Measurements from ENCODE around the gene TMX4. TPM values are rescaled to one million over a fixed set of nuclear protein-coding genes. Genes with fewer than 3 reads are reported as not detected.
"Not testable (repeated sequence)": the region's sequence is repeated elsewhere in the genome, so short reads cannot be mapped to it uniquely, and the experiment has no call there.

Gene TMX4
- total RNA-seq, 1 donor from 2014 or later, result 91.1 TPM

- intact Hi-C loops (cut with DNase I), result no loop called here
- no peak for DNase-seq (ENCODE audit: low spot score)
Observed at GRCh38 chr20:7977709-7978108, 41.9 kb downstream of the TMX4 start.

GRCh38 chr20:7975851-7976414 lies 43.6 kb downstream of the TMX4 start:
- no peak for DNase-seq (ENCODE audit: low spot score)
- intact Hi-C loops (cut with DNase I), result no loop called here

GRCh38 chr20:7974785-7975435 lies 44.7 kb downstream of the TMX4 start:
- intact Hi-C loops (cut with DNase I), result no loop called here
- DNase-seq (ENCODE audit: low spot score), result no peak

- intact Hi-C loops (cut with DNase I), result no loop called here
- DNase-seq (ENCODE audit: low spot score), result no peak
Observed at GRCh38 chr20:7971536-7972280, 47.9 kb downstream of the TMX4 start.

GRCh38 chr20:7967199-7967844 lies 52.2 kb downstream of the TMX4 start:
- intact Hi-C loops (cut with DNase I), result no loop called here
- no peak for DNase-seq (ENCODE audit: low spot score)

DNA sequence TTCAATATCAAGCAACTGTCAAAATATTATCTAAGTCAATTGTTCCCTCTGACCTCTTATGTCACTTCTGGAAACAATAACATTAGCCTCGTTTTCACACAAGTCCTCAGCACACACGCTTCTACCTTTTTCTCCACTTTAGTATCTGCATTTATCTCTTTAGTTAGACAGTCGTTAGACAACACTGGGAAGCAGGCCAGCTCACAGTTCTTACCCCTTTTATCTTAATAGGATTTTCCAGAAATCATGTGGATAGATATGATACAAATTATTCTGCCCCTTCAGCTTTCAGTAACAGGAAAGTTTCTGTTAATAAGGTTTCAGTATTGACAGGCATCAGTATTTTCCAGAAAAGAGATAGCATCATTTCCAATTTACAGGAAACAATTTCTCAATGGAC lies 53.4 kb downstream of the TMX4 start:
- intact Hi-C loops (cut with DNase I), result no loop called here
- DNase-seq (ENCODE audit: low spot score), result no peak

- intact Hi-C loops (cut with DNase I), result no loop called here
- DNase-seq (ENCODE audit: low spot score), result no peak
Observed at GRCh38 chr20:7959484-7959883, 60.1 kb downstream of the TMX4 start.

DNA sequence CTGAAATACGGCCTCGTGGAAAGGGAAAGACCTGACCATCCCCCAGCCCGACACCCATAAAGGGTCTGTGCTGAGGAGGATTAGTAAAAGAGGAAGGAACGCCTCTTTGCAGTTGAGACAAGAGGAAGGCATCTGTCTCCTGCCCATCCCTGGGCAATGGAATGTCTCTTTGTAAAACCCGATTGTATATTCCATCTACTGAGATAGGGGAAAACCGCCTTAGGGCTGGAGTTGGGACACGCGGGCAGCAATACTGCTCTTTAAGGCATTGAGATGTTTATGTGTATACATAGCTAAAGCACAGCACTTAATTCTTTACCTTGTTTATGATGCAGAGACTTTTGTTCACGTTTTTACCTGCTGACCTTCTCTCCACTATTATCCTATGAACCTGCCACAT lies 63.0 kb downstream of the TMX4 start:
- intact Hi-C loops (cut with DNase I), result not testable (repeated sequence)

GRCh38 chr20:7950387-7950786 lies 69.2 kb downstream of the TMX4 start:
- DNase-seq (ENCODE audit: low spot score), result no peak
- intact Hi-C loops (cut with DNase I), result no loop called here

More for the DNA sequence above, 63.0 kb downstream of the TMX4 start:
- not testable (repeated sequence) for DNase-seq (ENCODE audit: low spot score)

GRCh38 chr20:7943891-7944290 lies 75.7 kb downstream of the TMX4 start:
- intact Hi-C loops (cut with DNase I), result no loop called here
- no peak for DNase-seq (ENCODE audit: low spot score)

- no peak for DNase-seq (ENCODE audit: low spot score)
- intact Hi-C loops (cut with DNase I), result no loop called here
Observed at GRCh38 chr20:7940341-7940740, 79.2 kb downstream of the TMX4 start, which contains the start of gene HAO1. TSS of gene HAO1 (minus strand) at chr20:7940458. CDS start at chr20:7940422, 36 bp downstream.

DNA sequence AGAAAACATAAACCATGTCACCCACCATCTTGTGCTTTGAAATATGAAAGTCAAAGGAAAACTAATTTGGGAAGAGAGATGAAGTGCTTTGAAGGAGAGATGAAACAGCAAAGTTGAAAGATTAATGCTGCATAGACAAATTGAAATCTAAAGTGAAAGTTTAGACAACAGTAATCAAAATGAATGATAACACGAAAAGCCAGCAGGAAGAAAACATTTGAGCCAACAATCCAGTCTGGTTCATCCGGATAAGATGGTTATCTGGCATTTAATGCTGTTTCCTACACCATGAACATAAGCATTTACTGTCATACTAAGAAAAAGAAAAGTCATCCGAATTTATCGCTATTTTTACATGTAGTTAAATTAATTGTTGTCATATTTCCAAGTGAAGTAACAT lies 79.9 kb downstream of the TMX4 start:
- intact Hi-C loops (cut with DNase I), result loop anchor here (5.0 kb wide), 1 partner anchor 783 kb away; no protein-coding TSS in a partner anchor
- no peak for DNase-seq (ENCODE audit: low spot score)

- no peak for DNase-seq (ENCODE audit: low spot score)
- intact Hi-C loops (cut with DNase I), result loop anchor here (5.0 kb wide), 1 partner anchor 784 kb away; no protein-coding TSS in a partner anchor
Observed at GRCh38 chr20:7938058-7938457, 81.5 kb downstream of the TMX4 start.

GRCh38 chr20:7937328-7937727 lies 82.2 kb downstream of the TMX4 start:
- no peak for DNase-seq (ENCODE audit: low spot score)
- intact Hi-C loops (cut with DNase I), result loop anchor here (5.0 kb wide), 1 partner anchor 785 kb away; no protein-coding TSS in a partner anchor

DNA sequence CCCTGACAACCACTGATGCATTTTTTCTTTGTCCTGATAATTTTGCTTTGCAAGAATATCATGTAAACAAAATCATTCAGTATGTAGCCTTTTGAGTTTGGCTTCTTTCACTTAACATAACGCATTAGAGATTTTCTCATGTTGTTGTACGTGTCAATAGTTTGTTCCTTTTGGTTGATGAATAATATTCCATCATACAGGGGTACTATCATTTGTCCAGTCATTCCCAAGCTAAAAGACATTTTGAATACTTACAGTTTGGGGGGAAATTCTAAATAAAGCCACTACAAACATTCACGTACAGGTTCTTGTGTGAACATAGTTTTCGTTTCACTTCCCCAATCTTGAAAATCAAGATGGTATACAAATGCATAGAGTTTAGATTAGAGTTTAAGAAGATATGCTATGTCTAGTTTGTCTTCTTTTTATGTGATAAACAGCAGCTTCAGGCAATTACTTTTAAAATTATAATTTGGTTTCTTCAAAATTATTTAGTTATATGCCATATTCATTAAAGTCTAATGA lies 84.5 kb downstream of the TMX4 start:
- DNase-seq (ENCODE audit: low spot score), result no peak
- intact Hi-C loops (cut with DNase I), result loop anchor here (5.0 kb wide), 1 partner anchor 787 kb away; no protein-coding TSS in a partner anchor

DNA sequence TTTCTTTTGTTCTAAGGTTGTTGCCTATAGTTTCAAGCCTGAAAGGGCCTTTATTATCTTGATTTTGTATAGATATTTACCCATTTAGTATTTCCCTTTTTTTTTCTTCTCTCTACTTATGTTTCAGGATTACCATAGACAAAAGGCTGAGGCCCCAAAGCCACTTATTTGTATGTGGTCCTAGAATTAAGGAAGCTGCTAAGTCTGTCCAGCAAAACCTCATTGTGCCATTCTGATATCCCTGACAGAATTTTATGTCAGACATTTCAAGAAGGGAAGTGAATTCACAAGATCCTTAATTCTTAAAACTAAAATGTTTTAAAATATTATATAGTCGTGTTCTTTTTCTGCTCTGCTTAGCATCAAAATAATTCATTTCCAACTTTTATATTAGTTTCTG lies 86.2 kb downstream of the TMX4 start:
- no peak for DNase-seq (ENCODE audit: low spot score)
- intact Hi-C loops (cut with DNase I), result no loop called here

DNA sequence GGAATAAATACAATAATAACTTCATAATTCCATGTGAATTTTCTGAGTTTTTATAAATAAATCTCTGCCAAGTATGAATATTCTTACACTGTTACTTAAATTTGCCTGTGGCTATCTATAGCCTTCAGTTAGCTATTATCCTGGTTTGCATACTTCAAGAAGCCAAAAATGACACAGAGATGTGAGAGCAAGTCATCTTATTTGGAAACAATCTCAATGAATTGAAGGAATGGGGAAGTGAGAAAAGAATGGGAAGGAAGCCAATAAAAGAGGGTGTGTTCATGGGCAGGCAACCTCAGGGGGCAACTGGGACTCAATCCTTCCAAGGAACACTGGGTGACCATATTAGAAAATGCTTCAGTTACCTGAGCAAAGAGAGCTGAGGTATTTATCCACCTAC lies 89.2 kb downstream of the TMX4 start:
- no peak for DNase-seq (ENCODE audit: low spot score)
- intact Hi-C loops (cut with DNase I), result no loop called here

Measured in cardiac septum (tissue), 1 donor.